GM18502 (cell line): ENCODE data around the gene C1orf50.
A peak's percentile ranks its signal among the peaks of the same experiment; 100 is the strongest.
"Not testable (repeated sequence)": the region's sequence is repeated elsewhere in the genome, so short reads cannot be mapped to it uniquely, and the experiment has no call there.

Experiments
- ATAC-seq: cut with Tn5 transposase; IDR thresholded peaks from one replicate; pipeline ENCODE4 v1.9.1; 2021; ENCODE audit warnings: mild to moderate bottlenecking; ENCODE audit not compliant: unreplicated experiment, poor library complexity

Gene C1orf50

DNA sequence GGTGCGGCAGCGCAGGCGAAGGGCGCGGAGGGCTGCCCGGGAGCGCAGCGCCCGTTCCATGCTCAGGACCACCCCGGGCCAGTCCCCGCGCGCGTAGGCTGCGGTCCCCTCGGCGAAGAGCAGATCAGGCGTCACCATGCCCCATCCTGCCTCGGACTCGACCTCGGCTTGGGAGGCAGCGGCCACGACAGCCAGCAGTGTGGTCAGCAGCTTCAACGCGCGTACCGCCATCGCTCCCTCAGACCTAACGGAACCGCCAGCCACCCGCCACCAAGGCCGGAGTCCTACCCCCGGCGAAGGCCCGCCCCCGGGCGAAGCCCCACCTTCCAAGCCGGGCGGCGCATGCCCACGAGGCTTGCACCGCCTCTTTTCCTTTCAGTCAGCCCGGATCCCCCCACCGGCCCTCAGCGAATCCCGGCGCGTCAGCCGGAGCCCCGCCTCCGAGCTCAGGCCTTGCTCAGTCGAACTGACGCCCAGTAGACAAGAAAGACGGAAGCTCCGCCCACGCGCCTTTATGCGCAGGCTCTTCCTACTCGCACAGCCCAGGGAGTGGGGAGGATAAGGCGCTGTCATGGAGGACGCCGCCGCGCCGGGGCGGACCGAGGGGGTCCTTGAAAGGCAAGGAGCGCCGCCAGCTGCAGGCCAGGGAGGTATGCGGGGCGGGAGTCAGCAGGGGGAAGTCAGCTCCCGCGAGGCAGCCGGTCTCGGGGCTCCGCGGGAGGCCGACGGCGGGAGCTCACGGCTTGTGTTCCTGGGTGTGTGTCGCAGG, at the start of gene C1orf50, which contains the start of gene P3H1:
TSS of gene C1orf50 (plus strand) at position 509 of the 769 bp plus-strand sequence. CDS start at position 572, 63 bp downstream.
TSS of gene P3H1 (minus strand) at position 288 of the 769 bp plus-strand sequence. CDS start at position 231, 57 bp downstream.
- peak; percentile 92 for ATAC-seq

DNA sequence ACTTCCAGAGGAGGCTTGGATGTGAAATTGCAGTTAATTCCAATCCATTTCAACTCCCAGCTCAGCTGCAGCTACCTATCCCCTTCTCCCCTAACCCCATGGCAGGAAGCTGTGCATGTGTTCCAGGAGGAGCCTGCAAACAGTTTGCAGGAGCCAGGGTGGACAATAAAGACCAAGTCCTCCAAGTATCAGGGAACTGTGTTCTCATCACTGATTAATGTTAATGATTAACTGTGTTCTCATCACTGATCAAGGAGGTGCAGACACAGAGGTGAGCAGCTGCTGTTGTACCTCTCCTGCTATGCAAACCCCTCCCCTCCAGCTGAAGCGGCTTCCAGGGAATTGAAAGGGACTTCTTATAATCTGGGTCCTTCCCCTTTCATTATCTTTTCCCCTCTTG, 46.2 kb upstream of the C1orf50 start:
- ATAC-seq: no peak

DNA sequence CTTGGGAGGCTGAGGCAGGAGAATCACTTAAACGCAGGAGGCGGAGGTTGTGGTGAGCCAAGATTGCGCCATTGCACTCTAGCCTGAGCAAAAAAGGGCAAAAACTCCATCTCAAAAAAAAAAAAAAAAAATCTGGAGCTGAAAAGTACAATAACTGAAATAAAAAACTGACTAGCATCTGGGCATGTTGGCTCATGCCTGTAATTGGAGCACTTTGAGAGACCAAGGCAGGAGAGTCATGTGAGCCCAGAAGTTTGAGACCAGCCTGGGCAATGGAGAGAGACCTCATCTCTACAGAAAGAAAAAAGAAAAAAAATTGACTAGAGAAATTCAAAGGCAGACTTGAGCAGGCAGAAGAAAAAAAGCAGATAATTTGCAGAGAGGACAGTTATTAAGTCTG, 45.1 kb upstream of the C1orf50 start:
- no peak for ATAC-seq

DNA sequence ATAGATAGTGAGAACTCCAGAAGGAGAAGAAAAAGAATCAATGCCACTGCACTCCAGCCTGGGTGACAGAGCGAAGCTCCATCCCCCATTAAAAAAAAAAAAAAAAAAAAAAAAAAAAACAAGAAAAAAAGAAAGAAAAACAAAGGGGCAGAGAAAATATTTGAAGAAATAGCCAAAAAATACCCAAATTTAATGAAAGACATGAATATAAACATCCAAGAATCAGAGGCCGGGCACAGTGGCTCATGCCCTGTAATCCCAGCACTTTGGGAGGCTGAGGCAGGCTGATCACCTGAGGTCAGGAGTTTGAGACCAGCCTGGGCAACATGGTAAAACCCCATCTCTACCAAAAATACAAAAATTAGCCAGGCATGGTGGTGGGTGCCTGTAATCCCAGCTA, 44.6 kb upstream of the C1orf50 start:
- ATAC-seq: not testable (repeated sequence)

DNA sequence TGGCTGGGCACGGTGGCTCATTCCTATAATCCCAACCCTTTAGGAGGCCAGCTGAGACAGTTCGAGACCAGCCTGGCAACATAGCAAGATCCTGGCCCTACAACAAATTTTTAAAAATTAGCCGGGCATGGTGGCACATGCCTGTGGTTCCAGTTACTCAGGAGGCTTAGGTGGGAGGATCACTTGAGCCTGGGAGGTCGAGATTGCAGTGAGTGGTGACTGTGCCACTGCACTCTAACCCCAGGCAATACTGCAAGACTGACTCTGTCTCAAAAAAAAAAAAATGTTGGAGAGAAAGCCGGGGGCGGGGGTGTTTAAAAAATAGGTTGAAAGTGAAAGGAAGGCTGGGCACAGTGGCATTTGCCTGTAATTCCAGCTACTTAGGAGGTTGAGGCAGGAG, 43.5 kb upstream of the C1orf50 start:
- ATAC-seq: no peak

DNA sequence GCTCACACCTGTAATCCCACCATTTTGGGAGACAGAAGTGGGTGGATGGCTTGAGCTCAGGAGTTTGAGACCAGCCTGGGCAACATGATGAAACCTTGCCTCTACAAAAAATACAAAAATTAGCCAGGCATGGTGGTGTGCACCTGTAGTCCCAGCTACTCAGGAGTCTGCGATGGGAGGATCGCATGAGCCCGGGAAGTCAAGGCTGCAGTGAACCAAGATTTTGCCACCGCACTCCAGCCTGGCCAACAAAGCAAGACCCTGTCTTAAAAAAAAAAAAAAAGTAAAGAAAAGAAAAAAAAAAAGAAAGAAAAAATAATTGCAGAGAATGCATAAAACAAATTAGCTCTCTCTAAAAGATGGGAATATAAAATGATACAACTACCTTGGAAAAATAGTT, 41.2 kb upstream of the C1orf50 start:
- not testable (repeated sequence) for ATAC-seq

DNA sequence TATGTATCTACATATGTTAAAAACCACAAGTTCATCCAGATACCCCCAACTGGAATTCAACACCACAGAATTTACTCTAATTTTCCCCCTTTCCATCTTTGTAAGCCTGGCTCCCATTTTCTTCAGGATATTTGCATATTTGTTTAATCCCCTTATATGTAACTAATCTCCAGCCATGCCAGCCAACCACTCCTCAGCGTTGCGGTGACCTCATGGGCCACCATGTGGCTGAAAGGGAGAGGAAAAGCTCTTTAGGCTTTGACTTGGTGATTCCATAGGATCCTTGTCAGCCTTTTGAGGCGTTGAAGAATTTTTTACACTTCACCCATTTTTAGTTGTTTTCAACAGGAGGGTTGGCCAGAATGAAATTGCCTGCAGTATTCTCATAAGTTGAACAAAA, 37.0 kb upstream of the C1orf50 start:
- no peak for ATAC-seq

DNA sequence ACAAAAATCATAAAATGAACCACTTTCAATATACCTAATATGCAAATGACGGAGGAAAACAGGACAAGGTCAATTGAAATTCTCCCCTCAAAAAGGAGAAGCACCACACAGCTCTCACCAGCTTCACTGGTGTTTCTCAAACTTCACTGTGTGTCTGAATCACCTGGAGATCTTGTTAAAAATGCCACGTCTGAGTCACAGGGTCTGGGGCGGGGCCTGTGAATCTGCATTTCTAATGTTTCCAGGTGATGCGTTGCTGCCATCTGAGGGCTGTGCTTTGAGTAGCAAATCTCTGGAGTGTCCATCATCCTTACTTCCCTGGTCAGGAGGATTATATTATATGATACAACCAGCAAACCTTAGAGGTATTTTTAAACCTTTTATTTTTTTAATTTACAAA, 36.1 kb upstream of the C1orf50 start:
- ATAC-seq: no peak

DNA sequence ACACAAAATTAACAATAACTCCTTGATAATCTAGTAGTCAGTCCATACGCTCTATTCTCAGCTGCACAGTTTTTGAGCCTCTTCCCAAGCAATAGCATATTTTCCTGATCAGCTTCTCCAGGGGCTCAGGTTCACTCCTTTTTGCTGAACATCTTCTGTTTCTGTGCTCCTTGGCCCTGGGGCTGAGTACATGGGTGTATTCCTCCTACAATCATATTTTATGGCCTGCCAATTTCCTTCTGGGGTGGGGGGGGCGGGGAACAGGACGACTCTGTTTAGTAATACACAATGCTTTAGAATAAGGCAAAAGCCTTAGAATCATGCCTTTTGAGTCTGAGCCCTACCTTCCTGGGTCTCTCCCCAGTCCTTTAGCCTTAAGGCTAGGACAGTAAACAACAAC, 35.5 kb upstream of the C1orf50 start:
- ATAC-seq: no peak

DNA sequence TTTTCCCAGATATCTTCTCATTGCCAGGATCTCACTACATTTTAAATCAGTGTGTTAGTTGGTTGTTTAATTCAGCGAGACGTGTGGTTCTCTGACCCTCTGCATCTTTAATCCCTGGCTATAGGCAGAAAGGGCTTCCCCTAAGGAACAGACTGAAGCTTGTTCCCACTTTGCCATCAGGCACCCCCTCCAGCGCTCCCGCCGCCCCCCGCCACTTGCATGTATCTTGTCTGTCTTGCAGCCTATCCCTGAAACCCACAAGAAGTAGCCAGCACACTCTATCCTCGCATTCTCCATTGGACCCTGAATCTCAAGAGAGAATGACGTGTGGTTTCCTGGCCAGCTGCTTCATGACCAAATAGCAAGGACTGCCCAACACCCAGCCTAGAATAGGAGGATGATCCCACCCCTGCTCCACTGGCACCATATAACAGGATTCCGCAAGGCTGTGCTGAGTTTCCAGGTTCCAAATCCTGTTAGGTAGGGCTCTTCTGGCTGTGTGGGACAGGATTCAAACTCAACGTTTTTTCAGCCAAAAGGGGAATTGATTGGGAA, 34.8 kb upstream of the C1orf50 start:
- ATAC-seq: no peak

DNA sequence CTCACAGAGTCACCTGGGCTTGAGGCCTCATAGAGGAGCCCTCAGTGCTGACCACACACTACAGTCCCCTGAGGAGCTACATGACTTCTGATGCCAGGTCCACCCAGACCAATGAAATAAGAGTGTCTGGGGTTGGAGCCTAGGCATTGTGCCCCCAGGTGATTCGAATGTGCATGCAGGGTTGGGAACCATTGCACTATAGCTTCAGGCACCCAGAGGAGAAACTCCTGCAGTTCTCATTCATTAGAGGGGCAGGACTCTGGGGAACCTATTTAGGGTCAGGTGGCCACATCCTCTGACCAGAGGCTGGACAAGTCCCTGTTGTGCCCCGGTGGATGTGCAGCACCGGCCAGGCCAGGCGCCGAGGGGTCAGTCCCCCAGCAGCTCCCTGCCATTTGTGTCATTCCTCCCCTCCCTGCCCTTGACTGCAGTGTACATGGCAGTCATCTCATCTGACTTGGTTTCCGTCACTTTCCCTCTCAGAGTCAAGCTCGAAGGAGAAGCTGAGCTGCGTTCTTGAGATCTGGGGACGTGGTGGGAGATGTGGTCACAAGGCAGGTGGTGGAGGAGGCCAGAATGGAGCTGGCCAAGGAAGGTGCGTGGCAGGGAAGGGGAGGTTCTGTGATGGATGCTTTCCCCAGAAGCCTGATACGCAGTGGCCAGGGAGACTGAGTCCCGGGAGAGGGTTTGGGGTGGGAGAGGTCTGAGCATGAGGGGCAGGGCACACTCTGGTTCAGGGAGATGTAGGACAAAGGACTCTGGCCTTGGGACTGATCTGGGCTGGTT, 33.4 kb upstream of the C1orf50 start:
- no peak for ATAC-seq

DNA sequence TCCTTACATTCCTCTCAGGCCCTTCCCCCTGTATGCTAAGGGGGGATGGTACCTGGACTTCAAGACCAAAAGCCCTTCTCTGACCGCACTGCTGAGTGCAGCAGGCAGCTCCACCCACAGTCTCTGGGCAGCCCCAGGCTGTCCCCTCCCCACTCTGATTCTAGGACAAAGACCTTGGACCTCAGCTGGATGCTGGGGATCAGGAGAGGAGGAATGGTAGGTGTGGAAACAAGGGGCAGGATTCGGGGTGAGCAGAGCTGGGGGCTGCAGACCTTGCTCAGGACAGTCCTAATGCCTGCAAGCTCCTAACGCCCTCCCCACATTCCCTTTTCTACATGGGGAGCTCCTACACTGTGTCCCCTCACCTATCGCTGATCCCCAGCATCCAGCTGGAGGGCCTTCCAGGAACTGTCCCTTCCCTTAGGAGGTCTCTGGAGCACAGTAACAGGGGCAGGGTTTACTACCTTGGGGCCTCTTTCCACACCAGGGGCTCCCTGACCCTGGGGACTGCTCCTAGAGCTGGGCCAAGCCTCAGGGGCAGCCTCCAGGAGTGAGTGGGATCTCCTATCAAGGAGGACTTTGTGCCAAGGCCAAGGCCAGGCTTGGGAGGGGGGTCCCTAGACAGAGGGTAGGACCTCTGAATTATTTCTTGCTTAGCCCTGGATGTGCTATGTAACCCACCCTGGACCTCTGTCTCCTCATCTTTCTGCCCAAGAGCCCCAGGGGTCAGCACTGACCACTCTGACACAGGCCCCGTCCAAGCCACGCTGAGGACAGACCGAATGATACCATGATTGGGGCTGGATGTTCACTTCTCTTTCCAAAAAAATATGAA, 32.6 kb upstream of the C1orf50 start:
- no peak for ATAC-seq

DNA sequence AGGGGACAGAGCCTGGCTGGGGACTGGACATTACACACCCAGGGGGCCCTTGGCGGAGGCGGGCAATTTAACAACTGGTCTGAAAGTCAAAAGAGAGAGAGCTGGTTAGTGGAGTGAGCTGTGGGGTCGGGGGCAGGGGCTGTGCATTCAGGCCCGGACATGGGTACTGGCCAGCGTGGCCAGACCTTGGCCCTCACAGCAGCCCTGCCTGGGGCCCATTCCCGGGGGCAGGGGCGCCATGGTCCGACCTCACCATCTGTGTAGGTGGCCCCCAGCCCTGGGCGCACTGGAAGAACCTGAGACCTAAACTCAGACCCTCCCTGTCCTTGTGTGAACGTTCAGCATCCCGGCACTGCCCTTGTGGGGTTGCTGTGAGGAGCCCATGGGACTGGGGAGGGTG, 32.0 kb upstream of the C1orf50 start:
- no peak for ATAC-seq

DNA sequence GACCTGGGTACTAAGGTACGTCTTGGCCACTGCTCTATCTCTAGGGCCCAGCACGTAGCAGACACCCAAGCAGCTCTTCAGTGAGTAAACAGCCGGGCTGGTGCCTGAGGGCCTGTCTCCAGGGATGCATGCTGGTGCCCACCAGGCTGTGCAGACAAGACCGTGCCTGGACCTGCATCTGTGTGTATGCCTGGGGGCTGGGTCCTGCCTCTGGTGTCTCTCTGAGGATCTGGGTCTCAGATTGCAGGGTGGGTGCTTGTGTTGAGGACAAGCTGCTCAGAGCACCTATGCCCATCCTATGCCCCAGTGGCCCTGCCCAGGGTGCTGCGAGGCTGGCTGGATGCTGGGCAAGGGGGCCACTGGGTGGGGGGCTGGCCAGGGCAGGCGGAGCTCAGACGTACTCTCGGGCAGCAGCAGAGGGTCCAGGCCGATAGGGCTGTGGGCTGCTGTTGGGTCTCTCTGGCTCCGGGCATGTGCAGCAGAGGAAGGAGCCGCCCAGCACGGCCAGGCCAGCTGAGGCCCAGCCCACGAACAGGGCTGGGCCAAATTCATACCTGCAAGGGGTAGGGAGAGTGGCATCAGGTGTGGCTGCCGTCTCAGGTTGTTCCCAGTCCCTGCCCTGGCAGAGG, 31.5 kb upstream of the C1orf50 start:
- no peak for ATAC-seq

DNA sequence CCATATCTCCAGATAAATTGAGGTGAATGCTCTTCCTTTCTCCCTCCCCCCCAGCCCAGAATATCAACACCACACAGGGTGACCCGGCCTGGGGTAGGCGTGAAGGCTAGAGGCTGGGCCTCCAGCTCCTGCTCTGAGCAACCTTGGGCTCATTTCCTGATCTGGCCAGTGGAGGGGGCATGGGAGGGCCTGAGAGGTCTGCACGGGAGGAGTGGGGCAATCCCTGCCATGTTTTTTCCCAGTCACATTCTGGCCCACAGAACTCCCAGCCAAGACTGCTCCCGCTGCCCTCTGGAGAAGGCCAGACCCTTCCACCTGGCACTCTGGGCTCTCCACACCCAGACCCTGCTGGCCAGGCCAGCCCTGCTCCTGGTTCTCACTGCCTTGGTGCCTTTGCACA, 30.9 kb upstream of the C1orf50 start:
- ATAC-seq: no peak

DNA sequence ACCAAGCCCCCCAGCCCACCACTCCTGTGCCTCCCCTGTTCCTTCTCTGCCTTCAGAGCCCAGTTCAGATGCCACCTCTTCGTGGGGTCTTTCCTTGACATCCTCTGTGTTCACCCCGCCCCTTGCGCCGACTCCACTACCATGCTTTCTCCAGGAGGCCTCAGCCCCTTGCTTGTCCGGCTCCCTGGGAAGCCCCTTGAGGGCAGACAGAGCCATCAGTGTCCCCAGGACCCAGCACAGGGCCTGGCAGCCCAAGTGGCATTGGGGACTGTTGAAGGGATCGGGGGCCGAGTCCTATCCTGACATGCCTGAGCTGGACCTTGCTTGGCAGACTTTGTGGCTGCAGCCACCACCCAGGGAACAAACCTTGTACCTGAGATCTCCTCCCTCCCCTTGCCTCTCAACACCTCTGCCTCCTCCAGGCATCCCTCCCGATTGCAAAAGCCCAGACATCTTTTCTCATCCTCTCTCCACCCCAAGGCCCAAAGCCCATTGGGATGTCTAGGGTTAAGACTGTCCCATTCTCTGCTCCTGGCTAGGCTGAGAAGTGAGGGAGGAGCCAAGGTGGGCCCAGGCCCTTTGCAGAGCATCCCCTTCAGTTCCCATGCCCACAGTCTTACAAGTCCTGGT, 30.4 kb upstream of the C1orf50 start:
- no peak for ATAC-seq

DNA sequence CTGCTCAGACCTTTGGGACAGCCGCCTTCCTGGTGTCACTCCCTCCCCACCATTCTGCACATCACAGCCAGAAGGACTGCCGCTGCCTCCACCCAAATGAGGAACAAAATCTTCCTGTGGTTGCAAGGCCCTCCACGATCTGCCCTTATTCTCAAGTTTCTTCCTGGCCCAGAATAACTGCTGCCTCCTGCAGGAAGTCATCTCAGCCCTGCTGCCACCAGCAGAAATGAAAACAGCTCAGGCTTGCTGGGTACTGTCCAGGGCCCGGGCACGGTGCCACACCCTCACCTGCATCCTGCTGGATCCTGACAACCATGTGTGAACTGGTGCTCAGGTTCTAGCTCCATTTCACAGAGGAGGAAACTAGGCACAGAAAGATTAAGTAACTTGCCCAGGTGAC, 29.8 kb upstream of the C1orf50 start:
- ATAC-seq: no peak

DNA sequence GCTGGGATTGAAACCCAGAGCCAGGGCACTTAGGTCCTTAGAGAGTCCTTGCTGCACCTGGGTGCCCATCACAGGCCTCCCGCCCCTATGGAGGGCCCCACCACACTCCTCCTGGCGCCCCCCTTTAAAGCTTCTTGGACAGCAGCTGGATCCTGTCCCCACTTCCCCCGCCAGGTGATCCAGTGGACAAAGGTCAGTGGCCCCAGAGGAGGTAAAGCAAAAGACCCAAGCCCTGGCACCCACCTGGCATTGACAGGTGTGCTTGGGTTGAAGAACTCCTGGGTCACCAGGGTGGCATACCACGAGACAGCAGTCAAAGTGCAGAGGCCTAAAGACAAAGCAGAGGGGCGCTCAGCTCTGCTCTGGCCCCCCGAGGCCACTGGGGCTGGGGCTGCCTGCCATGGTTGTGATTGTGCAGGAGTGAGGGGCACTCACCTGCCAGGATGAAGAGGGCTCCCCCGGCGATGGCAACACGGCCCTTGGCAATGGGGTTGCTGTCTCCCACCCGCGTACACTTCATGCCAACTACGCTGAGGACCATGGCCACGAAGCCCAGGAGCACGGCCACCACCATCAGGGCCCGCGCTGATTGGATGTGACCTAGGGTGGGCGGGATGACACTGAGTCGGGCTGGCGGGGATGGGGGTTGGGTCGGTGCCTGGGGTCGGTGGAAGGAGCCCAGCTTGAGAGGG, 28.9 kb upstream of the C1orf50 start:
- ATAC-seq: no peak

DNA sequence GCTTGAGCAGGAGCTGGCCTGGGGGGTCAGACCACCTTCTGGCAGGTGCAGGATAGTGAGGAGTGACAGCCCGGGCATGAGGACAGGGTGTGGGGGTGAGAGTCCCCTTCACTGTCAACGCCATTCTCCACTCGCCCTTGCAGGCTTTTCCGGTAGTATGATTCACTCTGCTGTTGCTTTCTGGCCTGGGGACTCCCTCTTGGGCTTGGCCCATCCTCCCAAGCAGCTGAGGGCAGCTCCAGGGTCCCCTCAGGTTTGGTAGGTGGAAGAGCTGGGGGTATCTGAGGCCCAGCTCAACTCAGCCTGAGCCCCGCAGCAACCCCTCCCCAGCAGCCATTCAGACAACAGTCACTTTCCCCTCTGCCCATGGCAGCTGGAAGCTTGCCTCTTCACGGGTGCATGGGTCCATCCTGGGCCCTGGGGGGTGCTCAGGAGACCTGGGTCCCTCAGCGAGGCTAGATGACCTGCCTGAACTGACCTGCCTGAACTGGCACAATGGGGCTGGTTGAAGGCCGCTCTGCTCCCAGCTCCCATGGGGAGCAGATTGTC, 28.3 kb upstream of the C1orf50 start:
- no peak for ATAC-seq
